Muscle of arm (tissue), 12 donors: Measurements from ENCODE around the gene ZNF500. TPM values are rescaled to one million over a fixed set of nuclear protein-coding genes. Genes with fewer than 3 reads are reported as not detected.
"Not testable (repeated sequence)": the region's sequence is repeated elsewhere in the genome, so short reads cannot be mapped to it uniquely, and the experiment has no call there.

Experiments
- DNase-seq: peaks from one replicate; pipeline ENCODE4 v3.0.0-alpha.2; 2013
- polyA plus RNA-seq, 12 donors: library from polyadenylated mRNA; unstranded; fragments of 120-200 nt; gene quantifications; one replicate each; pipeline ENCODE4 v1.2.1, GENCODE V29; 2013; ENCODE audit not compliant: insufficient read length in 12 of 12

ZNF500 gene
- polyA plus RNA-seq, 12 donors, result 6.6 to 13.9 (median 9.8) TPM; not detected in 1

- DNase-seq, result no peak
These were observed 31.5 kb upstream of the ZNF500 start for GRCh38 chr16:4798456-4798855.

GRCh38 chr16:4797805-4798252, 30.9 kb upstream of the ZNF500 start:
- DNase-seq, result no peak

DNA sequence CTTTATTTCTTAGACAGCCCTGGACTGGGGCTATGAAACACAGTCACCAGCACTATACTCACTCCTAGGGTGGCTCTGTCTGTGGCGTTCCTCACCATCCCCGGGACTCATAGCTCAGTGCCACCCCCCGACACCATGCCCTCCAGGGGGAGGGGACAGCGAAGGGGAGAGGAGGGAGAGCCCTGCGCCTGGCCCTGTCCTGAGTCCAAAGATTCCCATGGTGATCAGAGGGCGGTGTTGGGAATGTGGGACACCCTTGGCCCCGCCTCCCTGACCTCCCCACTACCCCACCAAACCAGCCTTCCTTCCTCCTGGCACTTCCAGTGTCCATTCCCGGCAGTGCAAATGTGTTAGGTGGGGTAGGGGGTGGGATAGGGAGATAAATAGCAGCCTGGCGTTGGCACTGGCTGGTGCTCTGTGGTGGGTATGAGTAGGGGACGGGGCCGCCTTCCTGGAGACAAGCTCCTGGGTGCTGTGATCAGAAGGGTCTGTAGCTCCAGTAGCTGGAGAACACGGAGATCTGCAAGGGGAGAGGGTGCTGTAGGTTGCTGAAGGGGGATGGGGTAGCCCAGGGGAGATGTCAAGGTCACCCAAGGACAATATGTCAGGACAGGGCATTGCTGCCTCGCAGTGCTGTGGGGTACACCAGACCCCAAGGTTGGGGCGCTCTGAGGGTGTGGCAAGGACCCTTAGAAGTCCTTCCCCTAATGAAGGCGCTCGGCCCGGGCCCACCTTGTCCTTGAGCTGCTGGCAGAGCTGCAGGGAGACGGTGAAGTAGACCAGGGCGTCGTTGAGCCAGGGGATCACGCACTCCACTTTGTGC, 30.2 kb upstream of the ZNF500 start:
- DNase-seq, result no peak

- no peak for DNase-seq
These were observed 29.0 kb upstream of the ZNF500 start for GRCh38 chr16:4795828-4796572.

DNA sequence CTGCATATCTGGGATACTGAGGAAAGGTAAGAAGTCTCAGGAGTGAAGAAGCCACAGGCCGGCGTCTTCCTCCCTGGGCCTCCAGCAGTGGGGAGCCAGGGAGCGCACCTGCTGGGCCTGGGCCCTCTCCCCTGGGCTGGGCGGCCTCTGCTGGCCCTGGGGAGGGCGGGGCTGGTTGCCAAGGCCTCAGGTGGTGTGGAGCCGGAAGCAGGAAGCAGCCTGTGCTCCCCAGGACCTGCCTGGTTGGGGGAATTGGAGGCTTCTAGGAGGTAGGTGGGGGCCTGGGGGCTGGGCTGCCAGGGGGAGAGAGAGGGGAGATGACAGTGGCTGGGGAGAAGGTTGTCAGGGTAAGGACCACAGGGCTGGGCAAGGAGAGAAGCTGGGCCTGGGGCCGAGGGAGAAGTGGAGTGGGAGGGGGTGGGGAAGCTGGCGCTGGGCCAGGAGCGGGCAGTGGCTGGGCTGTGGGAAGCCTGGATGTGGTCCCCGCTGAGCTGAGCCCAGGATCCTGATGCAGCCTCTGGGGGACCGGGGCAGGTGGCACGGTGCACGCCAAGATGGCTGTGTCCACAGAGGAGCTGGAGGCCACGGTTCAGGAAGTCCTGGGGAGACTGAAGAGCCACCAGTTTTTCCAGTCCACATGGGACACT, 28.3 kb upstream of the ZNF500 start, which contains the start of gene SMIM22:
Gene SMIM22, plus strand, starts transcription at position 189 of the 647 bp plus-strand sequence. Its CDS starts 366 bp downstream, at position 555.
- DNase-seq, result no peak

- no peak for DNase-seq
These were observed 26.1 kb upstream of the ZNF500 start for GRCh38 chr16:4792951-4793513.

DNA sequence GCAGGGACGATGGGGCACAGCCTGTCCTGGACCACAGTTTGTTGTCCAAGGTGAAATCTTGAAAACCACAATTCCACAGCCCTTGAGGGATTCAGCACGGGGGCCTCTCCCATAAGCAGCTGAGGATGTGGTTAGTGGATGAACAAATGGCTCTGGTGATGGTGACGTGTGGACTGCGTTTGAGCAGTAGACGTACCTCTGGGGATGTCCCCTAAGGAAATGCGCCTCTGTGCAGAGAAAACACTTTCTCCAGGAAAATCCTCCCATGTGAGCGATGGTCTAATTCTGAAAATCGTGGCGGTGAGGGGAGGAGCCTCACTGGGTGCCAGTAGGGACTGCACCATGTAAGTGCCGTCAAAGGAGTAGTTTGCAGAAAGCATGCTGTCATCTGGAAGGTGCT, 23.9 kb upstream of the ZNF500 start:
- DNase-seq, result no peak

DNA sequence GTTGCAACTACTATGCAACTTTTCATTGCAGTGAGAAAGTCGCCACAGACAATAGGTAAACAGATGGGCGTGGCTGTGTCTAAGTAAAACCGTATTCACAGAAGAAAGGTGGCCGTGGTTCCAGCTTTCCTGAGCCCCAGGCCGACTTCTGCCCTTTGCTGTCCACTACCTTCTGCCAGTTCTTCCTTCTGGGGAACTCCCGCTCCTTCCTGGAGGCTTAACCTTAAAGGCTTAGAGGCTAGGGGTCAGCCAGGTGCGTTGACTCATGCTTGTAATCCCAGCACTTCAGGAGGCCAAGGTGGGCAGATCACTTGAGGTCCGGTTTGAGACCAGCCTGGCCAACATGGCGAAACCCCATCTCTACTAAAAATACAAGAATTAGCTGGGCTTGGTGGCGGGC, 23.3 kb upstream of the ZNF500 start:
- DNase-seq, result no peak

DNA sequence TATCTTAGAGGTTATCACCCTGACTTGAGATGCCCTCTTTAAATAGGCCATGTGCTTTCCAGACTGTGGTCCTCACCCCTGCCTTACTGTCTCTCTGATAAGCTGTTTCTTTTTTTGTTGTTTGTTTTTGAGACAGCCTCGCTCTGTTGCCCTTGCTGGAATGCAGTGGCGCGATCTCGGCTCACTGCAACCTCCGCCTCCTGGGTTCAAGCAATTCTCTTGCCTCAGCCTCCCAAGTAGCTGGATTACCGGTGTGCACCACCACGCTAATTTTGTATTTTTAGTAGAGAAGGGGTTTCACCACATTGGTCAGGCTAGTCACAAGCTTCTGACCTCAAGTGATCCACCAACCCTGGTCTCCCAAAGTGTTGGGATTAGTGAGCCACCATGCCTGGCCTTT, 21.9 kb upstream of the ZNF500 start:
- DNase-seq, result no peak

DNA sequence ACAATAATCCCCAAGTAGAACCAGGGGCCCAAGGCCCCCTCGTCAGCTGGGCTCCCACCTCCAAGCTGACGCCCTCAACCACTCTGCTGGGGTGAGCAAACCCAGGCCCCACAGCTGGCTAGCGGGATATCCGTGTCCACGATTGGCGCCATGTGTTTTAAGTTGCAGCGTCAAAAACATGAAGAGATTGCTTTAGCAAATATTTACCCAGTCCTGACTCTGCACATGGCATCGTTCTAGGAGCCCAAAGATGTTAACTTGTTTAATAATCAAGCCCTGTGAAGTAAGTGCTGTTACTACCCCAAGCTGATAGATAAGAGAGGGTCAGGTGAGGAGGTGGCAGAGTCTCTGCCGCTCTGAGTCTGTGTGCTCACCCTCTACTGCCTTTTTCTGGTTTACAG, 21.5 kb upstream of the ZNF500 start:
- DNase-seq, result no peak

- no peak for DNase-seq
These were observed 20.9 kb upstream of the ZNF500 start, which contains the start of gene SEPTIN12 for GRCh38 chr16:4787627-4788482. Gene SEPTIN12, minus strand, starts transcription at chr16:4788345. Its CDS starts 700 bp downstream, at chr16:4787645.

DNA sequence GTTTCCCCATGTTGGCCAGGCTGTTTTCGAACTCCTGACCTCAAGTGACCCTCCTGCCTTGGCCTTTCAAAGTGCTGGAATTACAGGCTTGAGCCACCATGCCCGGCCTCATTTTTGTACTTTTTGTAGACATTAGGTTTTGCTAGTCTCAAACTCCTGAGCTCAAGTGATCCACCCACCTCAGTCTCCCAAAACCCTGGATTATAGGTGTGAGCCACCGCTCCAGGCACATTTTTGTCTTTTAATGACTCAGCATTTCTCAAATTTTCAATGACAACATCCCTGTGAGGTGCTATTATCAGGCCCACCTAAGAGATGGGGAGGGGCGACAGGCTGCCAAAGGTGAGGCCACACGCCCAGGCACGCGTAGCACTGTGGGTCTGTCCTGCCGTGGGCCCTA, 20.1 kb upstream of the ZNF500 start:
- DNase-seq, result no peak

DNA sequence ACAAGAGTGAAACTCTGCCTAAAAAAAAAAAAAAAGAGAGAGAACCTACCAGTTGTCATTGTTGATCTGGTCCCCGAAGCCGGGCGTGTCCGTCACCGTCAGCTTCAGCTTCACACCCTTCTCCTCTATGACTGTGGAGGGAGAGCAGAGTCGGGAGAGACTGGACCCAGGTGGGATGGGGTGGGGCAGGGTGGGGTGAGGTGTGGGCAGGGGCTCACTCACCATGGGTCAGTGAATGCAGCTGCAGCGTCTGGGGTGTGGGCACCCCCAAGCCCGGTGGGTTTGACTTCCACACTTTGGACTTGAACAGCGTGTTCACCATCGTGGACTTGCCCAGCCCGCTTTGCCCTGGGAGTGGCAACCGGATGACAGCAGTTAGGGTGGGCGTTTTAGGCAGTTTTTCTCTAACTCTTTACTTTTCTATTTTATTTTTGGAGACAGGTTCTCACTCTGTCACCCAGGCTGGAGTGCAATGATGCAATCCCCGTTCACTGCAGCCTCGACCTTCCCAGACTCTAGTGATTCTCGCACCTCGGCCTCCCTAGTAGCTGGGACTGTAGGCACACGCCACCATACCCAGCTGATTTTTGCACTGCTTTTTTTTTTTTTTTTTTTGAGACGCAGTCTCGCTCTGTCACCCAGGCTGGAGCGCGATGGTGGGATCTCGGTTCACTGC, 18.9 kb upstream of the ZNF500 start:
- no peak for DNase-seq

DNA sequence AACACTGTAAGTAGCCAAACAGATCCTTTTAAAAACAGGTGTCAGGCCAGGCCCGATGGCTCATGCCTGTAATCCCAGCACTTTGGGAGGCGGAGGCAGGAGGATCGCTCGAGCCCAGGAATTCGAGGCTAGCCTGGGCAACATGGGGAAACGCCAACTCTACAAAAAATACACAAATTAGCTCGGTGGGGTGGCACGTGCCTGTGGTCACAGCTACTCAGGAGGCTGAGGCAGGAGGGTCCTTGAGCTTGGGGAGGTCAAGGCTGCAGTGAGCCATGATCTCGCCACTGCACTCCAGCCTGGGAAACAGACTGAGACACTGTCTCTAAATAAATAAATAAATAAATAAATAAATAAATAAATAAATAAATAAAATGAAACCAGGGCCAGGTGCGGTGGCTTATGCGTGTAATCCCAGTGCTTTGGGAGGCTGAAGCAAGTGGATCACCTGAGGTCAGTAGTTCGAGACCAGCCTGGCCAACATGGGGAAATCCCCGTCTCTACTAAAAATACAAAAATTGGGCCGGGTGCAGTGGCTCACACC, 17.6 kb upstream of the ZNF500 start:
- DNase-seq, result not testable (repeated sequence)

- no peak for DNase-seq
These were observed 17.0 kb upstream of the ZNF500 start for GRCh38 chr16:4783951-4784336.

DNA sequence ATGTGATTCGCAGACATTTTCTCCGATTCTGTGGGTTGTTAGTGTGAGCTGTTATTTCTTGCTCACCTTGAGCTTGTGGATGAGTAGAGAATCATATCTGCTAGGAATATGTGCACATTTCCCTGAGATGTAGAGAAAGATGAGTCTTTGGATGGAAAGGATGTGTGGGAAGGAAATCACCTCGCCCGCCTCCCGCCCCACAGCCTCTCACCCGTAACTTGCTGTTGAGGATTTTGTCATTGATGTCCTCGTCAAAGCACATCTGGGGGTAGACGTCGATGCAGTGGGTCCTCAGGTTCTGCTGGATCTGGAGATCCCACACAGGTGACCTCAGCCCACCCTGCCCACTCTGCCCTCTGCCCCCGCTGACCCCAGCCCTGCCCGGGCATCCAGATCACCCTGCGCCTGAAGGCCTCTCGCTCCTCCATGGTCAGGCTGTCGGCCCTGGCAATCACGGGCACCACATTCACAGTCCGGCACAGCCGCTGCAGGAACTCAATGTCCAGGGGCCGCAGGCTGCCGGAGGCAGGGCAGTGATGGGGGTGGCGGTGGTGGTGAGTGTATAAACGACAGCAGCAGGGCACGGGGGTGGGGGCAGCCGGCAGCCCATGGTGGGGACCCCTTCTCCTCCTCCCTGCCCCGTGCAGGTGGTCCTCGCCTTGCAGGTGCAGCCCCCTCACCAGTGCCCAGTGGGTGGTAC, 16.4 kb upstream of the ZNF500 start:
- DNase-seq, result no peak

DNA sequence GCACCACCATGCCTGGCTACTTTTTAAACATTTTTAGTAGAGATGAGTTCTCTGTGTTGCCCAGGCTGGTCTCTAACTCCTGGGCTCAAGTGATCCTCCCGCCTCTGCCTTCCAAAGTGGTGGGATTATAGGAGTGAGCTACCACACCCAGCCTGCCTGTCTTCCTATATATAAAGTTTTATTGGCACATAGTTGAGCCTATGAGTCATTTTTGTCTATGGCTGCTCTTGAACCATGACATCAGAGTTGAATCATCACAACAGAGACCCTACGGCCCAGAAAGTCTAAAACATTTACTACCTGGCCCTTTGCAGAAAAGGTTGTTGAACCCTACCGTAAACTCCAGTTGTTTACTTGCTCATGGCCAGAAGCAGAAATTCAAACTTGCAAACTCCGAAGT, 13.3 kb upstream of the ZNF500 start:
- no peak for DNase-seq

- no peak for DNase-seq
These were observed 11.1 kb upstream of the ZNF500 start for GRCh38 chr16:4778050-4778392.

DNA sequence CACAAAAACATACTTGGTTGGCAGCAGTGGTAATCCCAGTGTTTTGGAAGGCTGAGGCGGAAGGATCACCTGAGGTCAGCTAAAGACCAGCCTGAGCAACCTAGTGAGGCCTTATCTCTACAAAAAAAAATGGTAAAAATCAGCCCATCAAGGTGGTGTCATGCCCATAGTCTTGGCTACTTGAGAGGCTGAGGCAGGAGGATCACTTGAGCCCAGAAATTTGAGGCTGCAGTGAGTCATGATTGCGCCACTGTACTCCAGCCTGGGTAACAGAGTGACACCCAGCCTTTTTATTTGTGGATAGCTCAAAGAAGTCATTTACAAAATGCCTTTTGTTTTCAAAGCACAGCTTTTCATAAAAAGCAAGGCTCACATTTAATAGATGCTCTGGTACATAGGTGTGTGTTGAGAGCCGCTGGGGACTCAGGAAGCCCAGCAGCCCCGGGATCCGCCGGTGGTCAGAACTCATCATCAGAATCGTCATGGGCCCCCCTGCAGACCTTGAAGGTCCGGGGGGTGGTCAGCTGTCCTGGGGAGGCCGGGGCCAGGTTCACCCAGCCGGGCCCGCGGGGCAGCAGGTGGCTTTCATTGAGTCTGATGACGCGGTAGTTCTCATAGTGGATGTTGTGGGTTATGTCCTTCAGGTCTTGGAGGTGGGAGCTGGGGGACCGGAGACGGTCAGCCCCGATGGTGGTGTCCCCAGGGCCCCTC, 10.5 kb upstream of the ZNF500 start:
- DNase-seq, result no peak
